Kidney (tissue), 14 donors: ENCODE data around the gene SPSB4. TPM values are rescaled to one million over a fixed set of nuclear protein-coding genes. Genes with fewer than 3 reads are reported as not detected.
A peak's percentile ranks its signal among the peaks of the same experiment; 100 is the strongest.

Experiments
- DNase-seq, 5 donors: peaks; one replicate each; pipeline ENCODE4 v3.0.0-alpha.2; 2013 to 2020
- FAIRE-seq: peaks from 2 replicates; lab custom pipeline; 2012; peaks lifted over from hg19 to GRCh38; lab: Jason Lieb, UNC
- H3K27ac ChIP-seq, 2 donors: one replicate each; pipeline ENCODE4 v1.7.0; 2013; ENCODE audit warnings: low read depth in 2 of 2, low read length in 2 of 2, inconsistent platforms in 1 of 2
- H3K27me3 ChIP-seq: one replicate; pipeline ENCODE4 v1.7.1; 2013; ENCODE audit warnings: low read length, inconsistent platforms; ENCODE audit not compliant: control insufficient read depth, insufficient read depth
- H3K36me3 ChIP-seq, 3 donors: one replicate each; pipeline versions ENCODE4 v1.7.0 to v1.7.1; 2013; ENCODE audit warnings: low read length in 3 of 3, control low read depth in 1 of 3, inconsistent platforms in 1 of 3; ENCODE audit not compliant: insufficient read depth in 3 of 3, control insufficient read depth in 2 of 3
- H3K4me1 ChIP-seq, 3 donors: one replicate each; pipeline versions ENCODE4 v1.7.0 to v1.7.1; 2013; ENCODE audit warnings: low read length in 3 of 3, inconsistent platforms in 1 of 3, low read depth in 1 of 3; ENCODE audit not compliant: control insufficient read depth in 2 of 3, insufficient read depth in 2 of 3
- H3K4me3 ChIP-seq, 3 donors: one replicate each; pipeline versions ENCODE4 v1.7.0 to v1.8.1; 2013; ENCODE audit warnings: low read length in 3 of 3, control low read depth in 1 of 3, inconsistent platforms in 1 of 3
- H3K9ac ChIP-seq, 3 donors: one replicate each; pipeline versions ENCODE4 v1.7.0 to v1.7.1; 2013; ENCODE audit warnings: low read length in 3 of 3, control low read depth in 1 of 3, inconsistent platforms in 1 of 3
- H3K9me3 ChIP-seq, 3 donors: one replicate each; pipeline versions ENCODE4 v1.7.0 to v1.7.1; 2013; ENCODE audit warnings: low read length in 3 of 3, control low read depth in 1 of 3, inconsistent platforms in 1 of 3; ENCODE audit not compliant: control insufficient read depth in 2 of 3, insufficient read depth in 1 of 3
- CTCF ChIP-seq: IDR thresholded peaks from 3 replicates; pipeline ENCODE4 v1.5.1; 2012; ENCODE audit warnings: mild to moderate bottlenecking, moderate library complexity, borderline replicate concordance; ENCODE audit not compliant: insufficient read depth; ENCODE audit errors: extremely low read depth
- intact Hi-C: fragments of 100-400 bp; cut with DNase I; formaldehyde crosslinking; loops from one replicate; pipeline ENCODE4 v1.11.1; 2022
- polyA plus RNA-seq: library from polyadenylated mRNA; stranded (reverse); fragments of 350-450 nt; fragmentation: Illumina TruSeq; extraction: RNeasy Lipid Tissue Mini Kit (QIAGEN cat#74804); gene quantifications from one replicate; pipeline ENCODE4 v1.2.3, GENCODE V29; 2014; ENCODE audit warnings: low read depth, low replicate concordance; ENCODE audit not compliant: insufficient read depth
- total RNA-seq: library from RNA; stranded (reverse); fragmentation: NEBNext Ultra II Directional; extraction: Animal tissue kit (Norgen Biotek cat#: 25700); gene quantifications from one replicate; pipeline ENCODE4 v1.2.1, GENCODE V29; 2021
- donor health status: control.
- donor health status: control.
- donor health status: control.
- donor health status: control.
- donor health status: control.
- donor health status: DM: yes; HTN: yes; CAD: no.
- donor health status: Normal renal cell carcinoma (clear cell type).

SPSB4 gene
- total and polyA plus RNA-seq, 2 donors from 2014 or later, result 0.57 to 1.9 TPM

DNA sequence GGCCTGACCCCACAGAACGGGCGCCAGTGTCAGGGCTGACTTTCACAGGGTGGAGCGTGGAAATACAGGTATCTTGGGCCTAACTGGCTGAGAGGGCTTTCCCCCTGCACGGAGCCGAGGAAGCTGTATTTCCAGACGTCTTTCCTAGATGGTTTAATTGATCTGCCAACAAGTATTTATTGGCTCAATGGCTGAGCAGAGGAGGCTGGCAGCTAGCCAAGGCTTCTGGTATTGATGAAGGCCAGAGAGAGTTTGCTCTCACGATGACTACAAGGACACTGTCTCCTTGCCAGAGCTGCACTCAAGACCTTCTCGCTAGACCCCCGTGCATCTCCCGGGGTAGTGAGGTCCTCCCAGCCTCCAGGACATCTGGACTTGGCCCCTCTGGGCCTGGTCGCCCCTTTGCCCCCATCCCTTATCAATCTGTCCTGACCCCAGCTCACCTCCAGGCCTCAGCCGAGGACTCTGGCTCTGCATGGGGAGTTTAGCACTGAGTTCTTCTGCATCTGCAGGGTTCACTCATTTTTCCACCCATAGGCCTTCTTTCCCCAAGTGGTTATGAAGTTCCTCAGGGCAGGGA is 20.6 kb downstream of the SPSB4 start:
- H3K4me1 ChIP-seq, result no peaks in the 10 kb centered on the region
- intact Hi-C loops, result no loop called here
- no peak for TF ChIP-seq CTCF
- H3K9me3 ChIP-seq, result no peaks in the 10 kb centered on the region
- FAIRE-seq (no peak), DNase-seq (no peak)
- no peaks in the 10 kb centered on the region for H3K27me3 ChIP-seq
- H3K36me3 ChIP-seq, result no peaks in the 10 kb centered on the region
- H3K4me3 ChIP-seq, result no peak overlapping the region
- H3K9ac ChIP-seq, result no peak overlapping the region
- no peak overlapping the region for H3K27ac ChIP-seq

DNA sequence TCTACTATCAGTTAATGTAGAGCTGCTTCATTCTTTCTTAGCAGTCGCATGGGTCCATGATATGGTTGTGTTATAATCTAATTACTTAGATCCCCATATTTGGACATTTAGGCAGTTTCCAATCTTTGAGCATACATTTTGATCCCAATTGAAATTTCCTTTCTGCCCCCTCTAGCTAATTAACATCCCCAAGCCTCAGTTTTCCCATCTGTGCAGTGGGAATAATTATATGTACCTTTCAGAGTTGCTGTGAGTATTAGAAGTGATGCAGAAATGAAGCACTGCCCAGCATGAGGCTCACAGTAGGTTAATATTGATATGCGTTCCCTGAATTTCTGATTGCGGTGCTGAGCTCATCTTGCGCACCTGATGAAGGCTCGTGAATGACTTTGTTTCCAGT is 21.8 kb downstream of the SPSB4 start:
- Histone ChIP-seq H3K27me3 (no peaks in the 10 kb centered on the region), H3K9ac (no peak overlapping the region), H3K36me3 (no peaks in the 10 kb centered on the region), H3K4me3 (no peak overlapping the region), H3K27ac (no peak overlapping the region), H3K4me1 (peaks cover 0 to 3% (median 2%) of the 10 kb centered on the region in 3 donors), H3K9me3 (no peaks in the 10 kb centered on the region)
- no peak for FAIRE-seq
- TF ChIP-seq CTCF, result no peak
- no peak for DNase-seq
- intact Hi-C loops, result no loop called here

GRCh38 chr3:141073580-141073979 is 22.4 kb downstream of the SPSB4 start:
- DNase-seq (peak in 1 of 5 donors; percentile 27), FAIRE-seq (no peak)
- Histone ChIP-seq H3K9me3 (no peaks in the 10 kb centered on the region), H3K9ac (no peak overlapping the region), H3K27ac (no peak overlapping the region), H3K4me1 (peaks cover 0 to 3% (median 2%) of the 10 kb centered on the region in 3 donors), H3K36me3 (no peaks in the 10 kb centered on the region), H3K27me3 (no peaks in the 10 kb centered on the region), H3K4me3 (no peak overlapping the region)
- no peak for TF ChIP-seq CTCF
- intact Hi-C loops, result no loop called here

GRCh38 chr3:141074529-141074928 is 23.4 kb downstream of the SPSB4 start:
- intact Hi-C loops, result no loop called here
- FAIRE-seq, result no peak
- H3K4me1 ChIP-seq, result peaks cover 0 to 3% (median 2%) of the 10 kb centered on the region in 3 donors

More at GRCh38 chr3:141074529-141074928, 23.4 kb downstream of the SPSB4 start:
- Histone ChIP-seq H3K27ac (no peak overlapping the region), H3K4me3 (no peak overlapping the region), H3K9ac (no peak overlapping the region), H3K27me3 (no peaks in the 10 kb centered on the region), H3K9me3 (no peaks in the 10 kb centered on the region), H3K36me3 (no peaks in the 10 kb centered on the region)
- DNase-seq, result peak in 1 of 5 donors; percentile 38
- TF ChIP-seq CTCF, result no peak
